ENCODE results near the gene HBS1L.

Gene HBS1L

GRCh38 chr6:135054569-135055498, at the start of gene HBS1L:
Gene HBS1L, minus strand, starts transcription at chr6:135054822. Its CDS starts 131 bp downstream, at chr6:135054691.
- DNase-seq = peak; percentile 96 to 97

- DNase-seq = no peak
Observed at GRCh38 chr6:135104199-135104598, 49.6 kb upstream of the HBS1L start.

- DNase-seq = no peak
Observed at GRCh38 chr6:135102191-135102590, 47.6 kb upstream of the HBS1L start.

GRCh38 chr6:135097172-135097571, 42.5 kb upstream of the HBS1L start:
- DNase-seq = no peak

GRCh38 chr6:135096403-135097130, 41.9 kb upstream of the HBS1L start:
- DNase-seq = no peak

GRCh38 chr6:135095716-135096115, 41.1 kb upstream of the HBS1L start:
- no peak for DNase-seq

- no peak for DNase-seq
Observed at GRCh38 chr6:135094403-135094821, 39.8 kb upstream of the HBS1L start.

GRCh38 chr6:135093578-135093977, 39.0 kb upstream of the HBS1L start:
- DNase-seq = no peak

- DNase-seq = no peak
Observed at GRCh38 chr6:135092724-135093123, 38.1 kb upstream of the HBS1L start.

GRCh38 chr6:135090819-135091218, 36.2 kb upstream of the HBS1L start:
- no peak for DNase-seq

GRCh38 chr6:135089901-135090300, 35.3 kb upstream of the HBS1L start:
- no peak for DNase-seq

GRCh38 chr6:135088818-135089809, 34.5 kb upstream of the HBS1L start:
- DNase-seq = peak; percentile 12 to 47

- no peak for DNase-seq
Observed at GRCh38 chr6:135088281-135088680, 33.7 kb upstream of the HBS1L start.

- DNase-seq = peak; percentile 10 to 42
Observed at GRCh38 chr6:135087803-135088202, 33.2 kb upstream of the HBS1L start.

GRCh38 chr6:135087403-135087802, 32.8 kb upstream of the HBS1L start:
- no peak for DNase-seq

GRCh38 chr6:135086414-135086764, 31.8 kb upstream of the HBS1L start:
- no peak for DNase-seq

GRCh38 chr6:135085700-135086413, 31.2 kb upstream of the HBS1L start:
- DNase-seq = no peak

- DNase-seq = no peak
Observed at GRCh38 chr6:135084916-135085269, 30.3 kb upstream of the HBS1L start.

GRCh38 chr6:135084001-135084915, 29.6 kb upstream of the HBS1L start:
- DNase-seq = no peak

GRCh38 chr6:135081966-135082365, 27.3 kb upstream of the HBS1L start:
- no peak for DNase-seq

- no peak for DNase-seq
Observed at GRCh38 chr6:135075018-135075417, 20.4 kb upstream of the HBS1L start.
